NOMO-1 treated with DMSO at 0.1 percent for 48 hours (cell line): ENCODE measurements around the gene UBE2S.

Experiments
- DNase-seq: peaks from one replicate; lab custom pipeline; 2025; ENCODE audit not compliant: unreplicated experiment; lab: John Stamatoyannopoulos, UW

UBE2S gene

GRCh38 chr19:55366790-55367189 is 40.8 kb downstream of the UBE2S start:
- DNase-seq, result no peak

GRCh38 chr19:55365964-55366363 is 41.6 kb downstream of the UBE2S start:
- DNase-seq, result no peak

DNA sequence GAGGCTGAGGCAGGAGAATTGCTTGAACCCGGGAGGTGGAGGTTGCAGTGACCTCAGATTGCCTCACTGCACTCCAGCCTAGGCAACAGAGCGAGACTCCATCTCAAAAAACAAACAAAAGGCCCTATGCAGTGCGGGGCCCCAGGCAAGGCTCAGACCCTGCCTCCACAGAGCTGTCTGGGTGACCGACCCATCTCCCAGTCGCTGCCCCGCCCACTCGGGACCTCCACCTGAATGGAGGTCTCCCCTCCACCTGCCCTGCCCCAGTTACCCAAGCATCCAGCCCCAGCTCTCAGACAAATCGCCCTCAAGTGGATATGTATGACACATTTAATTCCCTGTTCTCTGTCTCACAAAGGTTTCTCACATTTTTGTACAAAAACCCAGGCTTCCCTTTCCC is 42.3 kb downstream of the UBE2S start:
- DNase-seq, result no peak

GRCh38 chr19:55362990-55363716 is 44.4 kb downstream of the UBE2S start, which contains the start of gene GARIN5B:
TSS of gene GARIN5B (minus strand) at chr19:55363260. CDS start at chr19:55363066, 194 bp downstream.
- no peak for DNase-seq

DNA sequence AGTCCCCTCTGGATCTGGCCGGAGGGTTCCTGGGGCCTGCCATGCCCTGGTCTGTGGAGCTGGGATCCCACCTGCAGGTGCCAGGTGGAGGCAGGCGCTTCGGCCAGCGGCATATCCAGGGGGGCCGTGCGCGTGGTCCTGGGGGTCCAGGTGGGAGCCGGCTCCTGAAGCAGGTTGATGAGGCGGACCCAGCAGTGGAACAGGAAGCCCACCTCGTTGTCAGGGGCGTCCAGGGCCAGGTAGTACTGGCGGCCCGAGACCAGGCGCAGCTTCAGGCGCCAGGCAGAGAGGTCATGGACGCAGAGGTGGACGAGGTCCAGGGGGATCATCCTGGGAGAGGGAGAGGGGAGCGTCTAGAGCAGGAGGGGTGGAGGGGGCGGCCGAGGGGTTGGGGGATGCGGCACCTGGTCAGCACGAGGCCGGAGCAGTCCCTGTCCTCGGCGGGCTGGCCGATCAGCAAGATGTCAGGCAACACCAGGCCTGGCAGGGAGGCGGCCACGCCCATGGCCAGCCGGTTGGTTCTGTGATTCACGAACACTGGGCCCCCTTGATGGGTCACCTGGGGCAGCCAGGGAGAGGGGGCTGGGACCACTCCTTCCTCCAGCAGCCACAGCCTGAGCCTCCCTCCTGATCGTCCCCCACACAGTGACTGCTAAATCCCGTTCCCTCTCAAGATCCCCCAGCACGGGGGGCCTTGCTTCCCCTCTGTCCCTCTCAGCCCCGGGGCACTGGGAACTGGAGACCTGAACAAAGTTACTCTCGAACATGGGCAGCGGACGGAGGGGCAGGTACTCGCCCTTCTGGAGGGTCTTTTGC is 45.2 kb downstream of the UBE2S start:
- DNase-seq, result no peak

GRCh38 chr19:55360902-55361301 is 46.7 kb downstream of the UBE2S start:
- DNase-seq, result no peak

GRCh38 chr19:55358943-55359908 is 48.4 kb downstream of the UBE2S start:
- no peak for DNase-seq

DNA sequence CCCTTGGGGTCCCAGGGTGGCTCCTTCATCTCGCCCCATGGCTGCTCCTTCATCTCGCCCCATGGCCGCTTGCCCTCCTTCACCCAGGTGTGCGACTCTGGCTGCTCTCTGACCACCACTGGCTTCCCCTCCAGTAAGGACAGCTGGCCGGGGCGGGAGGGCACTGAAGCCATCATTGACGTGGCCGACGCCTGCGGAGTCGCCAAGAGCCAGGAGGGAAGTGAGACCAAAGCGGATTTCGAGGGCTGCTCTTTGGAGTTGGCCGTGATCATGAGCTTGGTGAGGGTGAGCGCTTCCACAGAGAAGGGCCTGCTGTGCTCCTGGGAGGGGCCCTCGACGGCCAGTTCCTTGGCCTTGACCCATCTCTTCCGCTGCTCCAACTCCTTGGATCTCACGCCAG is 49.1 kb downstream of the UBE2S start:
- DNase-seq, result no peak

DNA sequence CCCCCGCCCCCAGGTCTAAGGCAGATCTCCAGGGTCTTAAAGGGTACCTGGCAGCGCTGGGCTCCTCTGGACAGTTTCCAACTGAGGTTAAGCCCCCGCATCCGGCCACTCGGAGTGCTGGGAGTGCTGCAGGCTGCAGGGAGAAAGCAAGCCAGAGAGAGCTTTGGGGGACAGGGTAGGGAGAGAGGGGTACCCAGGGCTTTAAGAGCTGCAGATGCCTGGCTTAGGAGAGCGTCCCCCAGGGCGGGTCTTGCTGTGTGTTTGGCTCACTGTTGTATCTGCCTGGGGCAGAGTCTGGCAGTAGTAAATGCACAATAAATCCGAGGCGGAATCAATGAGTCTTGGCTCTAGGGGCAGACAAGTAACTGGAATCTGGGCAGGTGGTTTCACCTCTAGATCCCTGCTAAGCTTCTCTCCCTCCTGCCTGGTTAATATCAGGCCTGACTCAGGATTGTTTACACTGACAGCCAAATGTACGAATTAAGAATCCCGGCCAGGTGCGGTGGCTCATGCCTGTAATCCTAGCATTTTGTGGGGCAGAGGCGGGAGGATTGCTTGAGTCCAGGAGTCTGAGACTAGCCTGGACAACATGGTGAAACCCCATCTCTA is 52.3 kb downstream of the UBE2S start:
- DNase-seq, result no peak

GRCh38 chr19:55354698-55355212 is 52.8 kb downstream of the UBE2S start, which contains the start of gene COX6B2:
TSS of gene COX6B2 (minus strand) at chr19:55354719. CDS start at chr19:55354521, 198 bp downstream.
- DNase-seq, result no peak

DNA sequence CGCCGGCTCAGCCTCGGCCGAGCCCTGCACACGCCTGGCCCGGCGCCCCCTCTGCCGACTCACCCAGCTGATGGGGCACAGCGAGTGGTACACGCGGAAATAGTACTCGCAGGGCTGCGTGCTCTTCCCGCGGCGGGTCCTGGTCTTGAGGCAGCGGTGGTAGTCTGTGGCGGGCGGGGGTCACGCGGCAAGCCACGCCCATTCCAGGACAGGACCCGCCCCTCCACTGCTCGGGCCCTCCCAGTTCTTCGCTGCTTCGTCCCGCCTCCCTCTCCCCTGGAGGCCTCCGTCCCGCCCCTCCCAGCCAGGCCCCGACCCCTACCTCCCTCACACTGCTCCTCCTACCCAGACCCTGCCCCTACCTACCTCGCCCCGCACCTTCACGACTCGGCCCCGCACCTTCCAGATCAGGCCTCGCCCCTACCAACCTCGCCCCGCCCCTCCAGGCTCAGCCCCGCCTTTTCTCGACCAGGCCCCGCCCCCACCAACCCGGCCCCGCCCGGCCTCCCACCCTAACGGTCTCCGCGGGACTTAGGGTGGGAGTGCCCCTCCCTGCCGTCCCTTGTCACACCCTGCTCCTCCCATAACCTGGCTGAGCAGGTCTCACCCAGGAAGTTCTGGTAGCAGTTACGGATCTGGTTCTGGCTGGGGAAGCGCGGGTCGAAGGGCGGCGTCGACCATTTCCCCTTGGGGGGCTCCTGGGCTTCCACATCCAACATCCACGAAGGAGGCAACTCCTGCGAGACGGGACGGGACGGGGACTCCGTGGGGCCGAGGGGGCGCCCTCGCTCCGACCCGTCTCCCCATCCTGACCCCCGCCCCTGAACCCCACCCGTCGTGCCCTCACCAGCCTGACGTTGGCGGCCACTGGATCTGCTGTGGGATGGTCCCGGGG is 53.5 kb downstream of the UBE2S start:
- peak; percentile 41 for DNase-seq

DNA sequence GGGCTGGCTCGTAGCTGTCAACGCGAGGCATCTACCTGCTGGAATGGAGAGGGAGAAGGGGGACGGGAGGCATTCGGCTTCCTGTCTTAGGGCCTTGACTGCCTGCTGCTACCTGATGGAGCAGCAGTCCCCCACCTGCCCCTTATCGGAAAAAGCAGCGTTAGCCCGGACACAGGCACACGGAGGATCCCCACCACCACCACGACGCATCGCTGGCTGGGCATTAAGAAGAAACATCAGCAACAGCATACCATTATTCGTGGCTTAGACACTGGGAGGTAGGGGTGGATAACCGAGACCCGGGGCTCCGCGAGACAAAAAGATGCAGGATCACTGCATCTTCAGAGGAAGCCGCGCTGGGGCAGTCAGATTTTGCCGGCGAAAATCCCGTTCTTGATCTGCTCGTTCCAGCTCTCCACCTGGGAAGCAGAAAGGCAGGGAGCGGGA is 54.2 kb downstream of the UBE2S start:
- no peak for DNase-seq

DNA sequence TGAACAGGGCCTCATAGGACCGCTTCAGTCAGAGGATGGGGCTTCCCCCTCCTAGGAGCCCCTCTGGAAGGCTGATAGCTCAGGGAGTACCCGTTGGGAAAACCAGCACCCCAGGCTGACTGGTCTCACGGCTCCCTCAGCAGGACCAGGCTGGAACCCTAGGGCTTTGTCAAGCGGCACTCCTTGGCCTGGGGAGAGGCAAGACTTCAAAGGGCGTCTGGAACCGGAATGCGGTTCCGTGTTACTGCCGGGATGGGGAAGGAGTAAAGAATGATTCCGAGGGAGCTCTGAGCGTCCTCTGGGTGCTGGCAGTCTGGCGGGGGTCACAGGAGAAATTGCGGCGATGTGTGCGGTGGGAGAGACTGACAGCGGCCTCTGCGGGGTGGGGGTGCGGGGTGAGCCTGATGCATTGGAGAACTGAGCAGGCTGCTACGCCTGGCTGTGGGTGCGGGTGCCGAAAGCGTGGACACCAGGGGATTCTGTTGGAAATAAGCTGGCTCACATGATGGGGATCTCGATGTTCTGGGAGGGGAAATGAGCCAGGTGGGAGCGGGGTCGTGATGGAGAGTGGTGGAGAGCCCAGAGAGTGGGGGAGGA is 54.9 kb downstream of the UBE2S start:
- DNase-seq, result no peak

- no peak for DNase-seq
These were observed 55.5 kb downstream of the UBE2S start for GRCh38 chr19:55352040-55352439.

- DNase-seq, result no peak
These were observed 56.8 kb downstream of the UBE2S start for GRCh38 chr19:55350620-55351315.
